ENCODE measurements around the gene AK1.

The AK1 gene

GRCh38 chr9:127858041-127858512 lies 19.4 kb downstream of the AK1 start:
- H3K36me3 ChIP-seq (ENCODE audit: insufficient read depth, low read length) = no peaks in the 10 kb centered on the region
- no peak overlapping the region for H3K4me2 ChIP-seq (ENCODE audit: low read length)
- peaks cover 3% of the 10 kb centered on the region for H3K27me3 ChIP-seq (ENCODE audit: insufficient read depth, low read length)
- no peaks in the 10 kb centered on the region for H3K9me3 ChIP-seq (ENCODE audit: low read length)
- no peak overlapping the region for H3K27ac ChIP-seq (ENCODE audit: low read depth, low read length, poor library complexity, severe bottlenecking)
- H3K9ac ChIP-seq (ENCODE audit: low read length) = no peak overlapping the region
- no peak overlapping the region for H3K4me3 ChIP-seq (ENCODE audit: low read depth, low read length, poor library complexity, severe bottlenecking)
- no peaks in the 10 kb centered on the region for H4K20me1 ChIP-seq (ENCODE audit: insufficient read depth, low read length)
- no peak overlapping the region for H2AFZ ChIP-seq (ENCODE audit: low read length)
- no peaks in the 10 kb centered on the region for H3F3A ChIP-seq (ENCODE audit: insufficient read depth, low read length)
- H3K79me2 ChIP-seq (ENCODE audit: insufficient read depth, low read length) = no peaks in the 10 kb centered on the region
- H3K9me2 ChIP-seq (ENCODE audit: low read depth, low read length) = no peaks in the 10 kb centered on the region
- TF ChIP-seq CTCF (IDR thresholded peaks at IDR 0.05; ENCODE audit: low read length) (no peak), EZH2 (IDR thresholded peaks at IDR 0.05; ENCODE audit: borderline replicate concordance, low read length) (no peak)
- H3K4me1 ChIP-seq (ENCODE audit: insufficient read depth, low read length, severe bottlenecking) = peaks cover 14% of the 10 kb centered on the region

DNA sequence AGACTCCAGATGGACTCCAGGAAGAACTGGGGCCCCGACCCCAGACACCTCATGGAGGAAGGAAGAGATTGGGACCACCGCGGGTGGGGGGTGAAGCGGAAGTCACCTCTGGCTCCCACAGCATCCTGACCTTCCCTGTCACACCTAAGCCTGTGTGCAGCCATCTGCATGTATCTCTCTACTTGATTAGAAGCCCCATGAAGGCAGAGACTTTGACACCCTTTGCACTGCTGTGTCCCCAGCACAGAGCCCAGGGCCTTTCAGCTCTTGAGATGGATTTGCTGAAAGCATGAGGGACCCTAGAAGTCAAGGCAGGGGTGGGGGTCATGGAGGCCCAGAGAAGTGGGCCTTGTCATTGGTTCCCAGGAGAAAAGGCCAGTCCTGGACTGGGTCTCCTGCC lies 20.2 kb downstream of the AK1 start:
- H3K36me3 ChIP-seq (ENCODE audit: insufficient read depth, low read length) = no peaks in the 10 kb centered on the region
- H3K79me2 ChIP-seq (ENCODE audit: insufficient read depth, low read length) = no peaks in the 10 kb centered on the region
- H3K9me2 ChIP-seq (ENCODE audit: low read depth, low read length) = no peaks in the 10 kb centered on the region
- peaks cover 3% of the 10 kb centered on the region for H3K27me3 ChIP-seq (ENCODE audit: insufficient read depth, low read length)
- H3K4me2 ChIP-seq (ENCODE audit: low read length) = no peak overlapping the region
- no peaks in the 10 kb centered on the region for H3K9me3 ChIP-seq (ENCODE audit: low read length)
- H3K4me3 ChIP-seq (ENCODE audit: low read depth, low read length, poor library complexity, severe bottlenecking) = no peak overlapping the region
- no peaks in the 10 kb centered on the region for H3F3A ChIP-seq (ENCODE audit: insufficient read depth, low read length)
- no peaks in the 10 kb centered on the region for H4K20me1 ChIP-seq (ENCODE audit: insufficient read depth, low read length)
- no peak overlapping the region for H2AFZ ChIP-seq (ENCODE audit: low read length)
- no peak overlapping the region for H3K27ac ChIP-seq (ENCODE audit: low read depth, low read length, poor library complexity, severe bottlenecking)
- H3K4me1 ChIP-seq (ENCODE audit: insufficient read depth, low read length, severe bottlenecking) = peaks cover 9% of the 10 kb centered on the region
- TF ChIP-seq CTCF (IDR thresholded peaks at IDR 0.05; ENCODE audit: low read length) (no peak), EZH2 (IDR thresholded peaks at IDR 0.05; ENCODE audit: borderline replicate concordance, low read length) (no peak)
- no peak overlapping the region for H3K9ac ChIP-seq (ENCODE audit: low read length)

- Histone ChIP-seq H3F3A (ENCODE audit: insufficient read depth, low read length) (no peaks in the 10 kb centered on the region), H3K4me3 (ENCODE audit: low read depth, low read length, poor library complexity, severe bottlenecking) (no peak overlapping the region), H3K4me2 (ENCODE audit: low read length) (no peak overlapping the region), H3K36me3 (ENCODE audit: insufficient read depth, low read length) (no peaks in the 10 kb centered on the region), H4K20me1 (ENCODE audit: insufficient read depth, low read length) (no peaks in the 10 kb centered on the region), H3K27me3 (ENCODE audit: insufficient read depth, low read length) (peaks cover 3% of the 10 kb centered on the region), H3K79me2 (ENCODE audit: insufficient read depth, low read length) (no peaks in the 10 kb centered on the region), H3K9me2 (ENCODE audit: low read depth, low read length) (no peaks in the 10 kb centered on the region), H3K9me3 (ENCODE audit: low read length) (no peaks in the 10 kb centered on the region), H3K9ac (ENCODE audit: low read length) (no peak overlapping the region), H3K27ac (ENCODE audit: low read depth, low read length, poor library complexity, severe bottlenecking) (no peak overlapping the region), H2AFZ (ENCODE audit: low read length) (no peak overlapping the region), H3K4me1 (ENCODE audit: insufficient read depth, low read length, severe bottlenecking) (peaks cover 4% of the 10 kb centered on the region)
- TF ChIP-seq EZH2 (IDR thresholded peaks at IDR 0.05; ENCODE audit: borderline replicate concordance, low read length) (no peak), CTCF (IDR thresholded peaks at IDR 0.05; ENCODE audit: low read length) (no peak)
Measured at GRCh38 chr9:127856729-127857116, 20.8 kb downstream of the AK1 start.

Measured in OCI-LY1 (cell line).